ENCODE measurements around the gene SUGCT. TPM values are rescaled to one million over a fixed set of nuclear protein-coding genes. Genes with fewer than 3 reads are reported as not detected.

The SUGCT gene
- polyA plus RNA-seq, 1 of the 3 experiments (the other 2 are of a cell fraction), result 53.7 TPM

GRCh38 chr7:40327873-40328272 lies 193.1 kb downstream of the SUGCT start:
- no peaks in the 10 kb centered on the region for H3K79me2 ChIP-seq (ENCODE audit: insufficient read depth)
- TF ChIP-seq NFIC (IDR thresholded peaks at IDR 0.05; ENCODE audit: borderline replicate concordance) (no peak), FOXM1 (IDR thresholded peaks at IDR 0.05; ENCODE audit: low read depth) (no peak), RFX5 (IDR thresholded peaks at IDR 0.05; ENCODE audit: low read length) (no peak), YY1 (IDR thresholded peaks at IDR 0.05; ENCODE audit: low read depth) (no peak), NRF1 (IDR thresholded peaks at IDR 0.05; ENCODE audit: low read depth, low read length) (no peak), EZH2phosphoT487 (IDR thresholded peaks at IDR 0.05; ENCODE audit: borderline replicate concordance, low read depth) (no peak), GABPA (IDR thresholded peaks at IDR 0.05; ENCODE audit: low read depth) (no peak), TEAD4 (IDR thresholded peaks at IDR 0.05; ENCODE audit: borderline replicate concordance, insufficient read depth) (no peak), ELF1 (IDR thresholded peaks at IDR 0.05) (no peak), TAF1 (IDR thresholded peaks at IDR 0.05; ENCODE audit: borderline replicate concordance, low read depth, low read length) (no peak), RCOR1 (IDR thresholded peaks at IDR 0.05; ENCODE audit: low read length) (no peak), CTCF (IDR thresholded peaks at IDR 0.05) (no peak), MAX (IDR thresholded peaks at IDR 0.05; ENCODE audit: low read depth) (no peak), TCF12 (IDR thresholded peaks at IDR 0.05) (no peak)
- CTCF ChIA-PET, result interaction anchor here (1.0 to 11.4 kb wide), 12 partner anchors 11 to 1398 kb away, joined by 3 to 96 read pairs (median 6); partner anchors contain the start of gene INHBA
- H3F3A ChIP-seq (replicated peaks; ENCODE audit: insufficient read depth), result peaks cover 30% of the 10 kb centered on the region
- POLR2A ChIA-PET, result no interaction called here
- no peaks in the 10 kb centered on the region for H4K20me1 ChIP-seq (ENCODE audit: insufficient read depth)
- H3K4me1 ChIP-seq (ENCODE audit: control insufficient read depth in 1 of 2, insufficient read depth in 2 of 2, low read depth in 1 of 2, low read length in 1 of 2), result peaks cover 12 to 17% of the 10 kb centered on the region in 2 experiments; a peak in 3 of 4 replicates
- DNase-seq, result no peak
- H3K27ac ChIP-seq (ENCODE audit: low read depth in 2 of 2, low read length in 1 of 2), result peak overlapping the region; percentile 11 to 83; a peak in 3 of 4 replicates
- no peaks in the 10 kb centered on the region for H3K27me3 ChIP-seq (ENCODE audit: insufficient read depth)
- no peaks in the 10 kb centered on the region for H3K36me3 ChIP-seq (replicated peaks in 1 of 2; ENCODE audit: control insufficient read depth in 1 of 2, insufficient read depth in 2 of 2, low read length in 1 of 2)
- H3K9me3 ChIP-seq, result no peaks in the 10 kb centered on the region
- H3K4me3 ChIP-seq (ENCODE audit: low read depth in 2 of 2, low read length in 1 of 2), result no peak overlapping the region
- peak overlapping the region; percentile 34; the same call in 1 of the 2 replicates for H2AFZ ChIP-seq (ENCODE audit: low read depth)
- no peaks in the 10 kb centered on the region for H3K9me2 ChIP-seq
- H3K4me2 ChIP-seq, result 0 out of 2 replicates have a peak overlapping the region, but pooled peaks have one; percentile 41
- H3K9ac ChIP-seq, result 0 out of 2 replicates have a peak overlapping the region, but pooled peaks have one; percentile 14

GRCh38 chr7:40329601-40330153 lies 194.9 kb downstream of the SUGCT start:
- H3K9ac ChIP-seq, result peak overlapping the region; percentile 36; the same call in 1 of the 2 replicates
- H3K4me1 ChIP-seq (ENCODE audit: control insufficient read depth in 1 of 2, insufficient read depth in 2 of 2, low read depth in 1 of 2, low read length in 1 of 2), result peaks cover 12 to 17% of the 10 kb centered on the region in 2 experiments; a peak in 3 of 4 replicates
- H3K27me3 ChIP-seq (ENCODE audit: insufficient read depth), result no peaks in the 10 kb centered on the region
- peak overlapping the region; percentile 9; the same call in 1 of the 2 replicates for H3K4me2 ChIP-seq
- H3K4me3 ChIP-seq (ENCODE audit: low read depth in 2 of 2, low read length in 1 of 2), result no peak overlapping the region
- POLR2A ChIA-PET, result no interaction called here
- peak; percentile 73 for DNase-seq
- CTCF ChIA-PET, result interaction anchor here (0.6 to 11.4 kb wide), 22 partner anchors 10 to 1393 kb away, joined by 3 to 96 read pairs (median 5); partner anchors contain the start of gene INHBA
- no peaks in the 10 kb centered on the region for H4K20me1 ChIP-seq (ENCODE audit: insufficient read depth)
- 15% methylated on average over 1 of the region's 1 CpG for WGBS (ENCODE audit: low lambda C conversion rate)
- H3K9me2 ChIP-seq, result no peaks in the 10 kb centered on the region
- peaks cover 28% of the 10 kb centered on the region for H3F3A ChIP-seq (replicated peaks; ENCODE audit: insufficient read depth)
- H3K27ac ChIP-seq (ENCODE audit: low read depth in 2 of 2, low read length in 1 of 2), result peak overlapping the region; percentile 83 to 96
- H3K9me3 ChIP-seq, result no peaks in the 10 kb centered on the region
- no peaks in the 10 kb centered on the region for H3K79me2 ChIP-seq (ENCODE audit: insufficient read depth)
- H3K36me3 ChIP-seq (replicated peaks in 1 of 2; ENCODE audit: control insufficient read depth in 1 of 2, insufficient read depth in 2 of 2, low read length in 1 of 2), result no peaks in the 10 kb centered on the region
- H2AFZ ChIP-seq (ENCODE audit: low read depth), result 0 out of 2 replicates have a peak overlapping the region, but pooled peaks have one; percentile 2
- TF ChIP-seq GATA2 (CRISPR knock-in tag; IDR thresholded peaks at IDR 0.05) (no peak), CHD2 (IDR thresholded peaks at IDR 0.05; ENCODE audit: low read length, partially characterized antibody) (peak; percentile 18), EZH2phosphoT487 (IDR thresholded peaks at IDR 0.05; ENCODE audit: borderline replicate concordance, low read depth) (no peak), JUND (IDR thresholded peaks at IDR 0.05) (no peak), YY1 (IDR thresholded peaks at IDR 0.05; ENCODE audit: low read depth) (no peak), POLR2AphosphoS5 (IDR thresholded peaks at IDR 0.05; ENCODE audit: low read depth, low read length) (0 out of 2 replicates have a peak, but pooled peaks have one; percentile 49), TAF1 (IDR thresholded peaks at IDR 0.05; ENCODE audit: borderline replicate concordance, low read depth, low read length) (no peak), USF1 (IDR thresholded peaks at IDR 0.05; ENCODE audit: borderline replicate concordance, low read depth) (no peak), MXI1 (IDR thresholded peaks at IDR 0.05; ENCODE audit: low read depth, low read length) (no peak), SIN3A (IDR thresholded peaks at IDR 0.05; ENCODE audit: borderline replicate concordance, low read depth, low read length) (no peak), REST (IDR thresholded peaks at IDR 0.05; ENCODE audit: low read depth, low read length) (no peak)

All from SK-N-SH (cell line).